ENCODE data around the gene WFIKKN2. TPM values are rescaled to one million over a fixed set of nuclear protein-coding genes. Genes with fewer than 3 reads are reported as not detected.

The WFIKKN2 gene
- total and polyA plus RNA-seq, 2 of the 4 experiments (the other 2 are of a cell fraction): 0.02 TPM; not detected in 1

DNA sequence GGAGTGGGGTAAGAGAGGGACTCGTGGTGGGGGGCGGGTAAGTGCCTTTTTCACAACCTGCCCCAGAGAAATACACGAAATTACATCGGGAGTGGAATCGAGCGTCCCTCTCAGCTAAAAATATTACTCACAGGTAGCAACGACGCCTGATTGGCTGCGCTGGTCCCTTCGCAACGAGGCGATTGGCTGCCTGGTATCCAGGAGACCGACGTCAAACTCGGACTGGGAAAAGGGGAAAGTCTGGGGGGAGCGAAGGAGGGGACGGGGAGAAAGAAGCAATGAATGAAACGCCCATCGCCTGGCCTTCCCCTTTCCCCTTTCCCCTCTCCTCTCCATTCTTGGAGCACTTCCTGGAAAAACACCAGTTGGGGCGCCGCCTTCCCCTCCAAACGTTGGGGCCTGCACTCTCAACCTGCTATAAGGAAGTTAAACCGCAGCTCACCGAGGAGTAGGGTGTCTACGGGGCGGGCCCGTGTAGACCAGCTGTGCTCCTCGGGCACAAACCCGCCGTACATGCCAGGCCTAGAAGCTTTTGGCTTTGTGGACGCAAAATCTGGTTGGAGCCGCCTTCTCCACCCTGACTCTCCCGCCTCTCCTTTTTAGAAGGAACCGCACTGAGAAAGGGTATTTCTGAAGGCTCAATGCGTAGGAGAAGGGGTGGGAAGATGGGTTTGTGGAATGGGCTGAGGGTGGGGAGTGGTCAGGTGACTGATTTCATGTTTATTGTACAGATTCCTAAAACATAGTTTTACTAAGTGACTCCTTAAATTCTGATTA lies 32.2 kb downstream of the WFIKKN2 start:
- Histone ChIP-seq H4K20me1 (ENCODE audit: insufficient read depth, low read length) (peaks cover 25% of the 10 kb centered on the region; the same call in 1 of the 2 replicates), H3K4me3 (ENCODE audit: insufficient read depth, low read depth, low read length) (peak overlapping the region; percentile 55), H3K56ac (ENCODE audit: extremely low read depth, insufficient read depth, low read length) (peak overlapping the region; percentile 62), H3K4me2 (ENCODE audit: low read depth, low read length) (peak overlapping the region; percentile 93), H3K4ac (ENCODE audit: low read depth, low read length) (peak overlapping the region; percentile 68), H3K9me3 (ENCODE audit: control insufficient read depth, insufficient read depth, low read length) (no peaks in the 10 kb centered on the region), H2AFZ (replicated peaks; ENCODE audit: low read length, poor library complexity) (peak overlapping the region; percentile 88), H3K27me3 (ENCODE audit: control insufficient read depth, insufficient read depth, low read length) (no peaks in the 10 kb centered on the region), H3K9ac (ENCODE audit: low read depth, low read length) (peak overlapping the region; percentile 67), H3K36me3 (ENCODE audit: control insufficient read depth, insufficient read depth, low read length) (peaks cover 6% of the 10 kb centered on the region), H3K14ac (replicated peaks; ENCODE audit: low read depth, low read length) (peak overlapping the region; percentile 84), H3K23ac (ENCODE audit: low read depth, low read length) (peak overlapping the region; percentile 49), H3K4me1 (ENCODE audit: control insufficient read depth, insufficient read depth, low read length) (peaks cover 4% of the 10 kb centered on the region), H4K5ac (ENCODE audit: low read depth, low read length) (peak overlapping the region; percentile 43), H3K79me1 (ENCODE audit: low read depth in 1 of 2, low read length in 2 of 2) (peaks cover 9 to 15% of the 10 kb centered on the region in 2 experiments), H3K9me1 (ENCODE audit: insufficient read depth, low read length) (peaks cover 6% of the 10 kb centered on the region; the same call in 1 of the 2 replicates), H4K91ac (ENCODE audit: insufficient read depth, low read depth, low read length) (0 out of 2 replicates have a peak overlapping the region, but pooled peaks have one; percentile 10), H4K8ac (ENCODE audit: low read depth in 2 of 2, low read length in 2 of 2) (peak overlapping the region in 1 of 2 experiments; percentile 69; a peak in 2 of 4 replicates), H2BK15ac (ENCODE audit: low read depth, low read length) (peak overlapping the region; percentile 18; the same call in 1 of the 3 replicates), H2BK120ac (ENCODE audit: low read depth, low read length) (peak overlapping the region; percentile 72; the same call in 1 of the 2 replicates), H2AK5ac (ENCODE audit: low read depth, low read length) (no peak overlapping the region), H3K27ac (ENCODE audit: insufficient read depth, low read length) (peak overlapping the region; percentile 75), H2AK9ac (replicated peaks; ENCODE audit: low read depth, low read length, poor library complexity) (peak overlapping the region; percentile 83), H2BK5ac (ENCODE audit: low read depth, low read length, poor library complexity, severe bottlenecking) (peak overlapping the region; percentile 83), H3K18ac (ENCODE audit: low read depth, low read length) (peak overlapping the region; percentile 10; the same call in 1 of the 2 replicates), H2BK20ac (ENCODE audit: low read depth, low read length) (peak overlapping the region; percentile 11; the same call in 1 of the 2 replicates)
- BruUV-seq (replicated peaks): no TSS peak
- 0% methylated on average over 3 of the region's 35 CpGs; no CpG with 5 or more reads in 1 of the 2 experiments for WGBS, 2 experiments (ENCODE audit: extremely low coverage in 2 of 2, insufficient read length in 1 of 2)
- POLR2A ChIA-PET (ENCODE audit: unreplicated experiment): interaction anchor here (0.7 to 1.5 kb wide), 7 partner anchors 15 to 97 kb away, joined by 3 to 21 read pairs (median 4); no protein-coding TSS in a partner anchor
- DNase-seq: peak; percentile 93
- dilution Hi-C loops (cut with HindIII; ENCODE audit: low sequenced_read_pairs, unreplicated experiment): no loop called here
- in situ Hi-C loops (cut with MboI; ENCODE audit: low sequenced_read_pairs): loop anchor here (10.0 kb wide), 1 partner anchor 277 kb away; no protein-coding TSS in a partner anchor
- ATAC-seq (ENCODE audit: low read depth): peak; percentile 58
- intact Hi-C loops (cut with micrococcal nuclease): loop anchor here (2.0 to 10.0 kb wide), 3 partner anchors 35 to 247 kb away; no protein-coding TSS in a partner anchor
- CTCF ChIA-PET: interaction anchor here (1.7 kb wide), 1 partner anchor 15 kb away, joined by 5 read pairs; no protein-coding TSS in a partner anchor
- TF ChIP-seq NFE2L2 (IDR thresholded peaks at IDR 0.05; ENCODE audit: low read depth, low read length) (no peak), USF2 (IDR thresholded peaks at IDR 0.05; ENCODE audit: low read depth, low read length) (peak; percentile 58), CHD1 (IDR thresholded peaks at IDR 0.05; ENCODE audit: low read depth, low read length) (no peak), MAFK (IDR thresholded peaks at IDR 0.05; ENCODE audit: low read depth, low read length) (no peak), POLR2A (IDR thresholded peaks at IDR 0.05; ENCODE audit: low read depth, low read length) (no peak; the same call in 1 of the 2 replicates), BHLHE40 (IDR thresholded peaks at IDR 0.05; ENCODE audit: low read depth, low read length) (0 out of 2 replicates have a peak, but pooled peaks have one; percentile 31), RFX5 (IDR thresholded peaks at IDR 0.05; ENCODE audit: low read depth, low read length) (peak; percentile 84), ELK1 (IDR thresholded peaks at IDR 0.05; ENCODE audit: borderline replicate concordance, low read depth, low read length) (no peak), MXI1 (IDR thresholded peaks at IDR 0.05; ENCODE audit: borderline replicate concordance, low read depth, low read length) (no peak), FOS (IDR thresholded peaks at IDR 0.05; ENCODE audit: low read depth, low read length) (peak; percentile 50; the same call in 1 of the 2 replicates), RAD21 (IDR thresholded peaks at IDR 0.05; ENCODE audit: low read length) (no peak), RCOR1 (IDR thresholded peaks at IDR 0.05; ENCODE audit: insufficient replicate concordance, low read length) (no peak)
- TF ChIP-seq, protein P1, sequence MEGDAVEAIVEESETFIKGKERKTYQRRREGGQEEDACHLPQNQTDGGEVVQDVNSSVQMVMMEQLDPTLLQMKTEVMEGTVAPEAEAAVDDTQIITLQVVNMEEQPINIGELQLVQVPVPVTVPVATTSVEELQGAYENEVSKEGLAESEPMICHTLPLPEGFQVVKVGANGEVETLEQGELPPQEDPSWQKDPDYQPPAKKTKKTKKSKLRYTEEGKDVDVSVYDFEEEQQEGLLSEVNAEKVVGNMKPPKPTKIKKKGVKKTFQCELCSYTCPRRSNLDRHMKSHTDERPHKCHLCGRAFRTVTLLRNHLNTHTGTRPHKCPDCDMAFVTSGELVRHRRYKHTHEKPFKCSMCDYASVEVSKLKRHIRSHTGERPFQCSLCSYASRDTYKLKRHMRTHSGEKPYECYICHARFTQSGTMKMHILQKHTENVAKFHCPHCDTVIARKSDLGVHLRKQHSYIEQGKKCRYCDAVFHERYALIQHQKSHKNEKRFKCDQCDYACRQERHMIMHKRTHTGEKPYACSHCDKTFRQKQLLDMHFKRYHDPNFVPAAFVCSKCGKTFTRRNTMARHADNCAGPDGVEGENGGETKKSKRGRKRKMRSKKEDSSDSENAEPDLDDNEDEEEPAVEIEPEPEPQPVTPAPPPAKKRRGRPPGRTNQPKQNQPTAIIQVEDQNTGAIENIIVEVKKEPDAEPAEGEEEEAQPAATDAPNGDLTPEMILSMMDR (conservative IDR thresholded peaks at IDR 0.05; ENCODE audit: low read depth, low read length): no peak

Measured in IMR-90 (cell line).